Endothelial cell of umbilical vein (primary cell): ENCODE results near the gene CSF2. TPM values are rescaled to one million over a fixed set of nuclear protein-coding genes. Genes with fewer than 3 reads are reported as not detected.

Source experiments
- BruUV-seq: library from RNA; stranded (reverse); fragments of 400-500 nt; replicated peaks from 2 replicates; lab custom pipeline; 2021; lab: Mats Ljungman, UMichigan
- CTCF ChIA-PET: fragments of 300-600, 350-600 bp; sonication (Branson Sonifier 250); formaldehyde crosslinking; loops from one replicate; lab custom pipeline; 2021; ENCODE audit warnings: antibody characterized with exemption, inconsistent platforms; lab: Charles Lee
- POLR2A ChIA-PET: fragments of 300-600, 350-600 bp; sonication (Branson Sonifier 250); formaldehyde crosslinking; loops from one replicate; lab custom pipeline; 2021; ENCODE audit warnings: antibody characterized with exemption, inconsistent platforms; lab: Charles Lee
- DNase-seq: peaks from one replicate; pipeline ENCODE4 v3.0.0-alpha.2; 2011; ENCODE audit warnings: low read depth, low spot score
- FAIRE-seq: peaks from 2 replicates; lab custom pipeline; 2011; peaks lifted over from hg19 to GRCh38; lab: Jason Lieb, UNC
- H2AFZ ChIP-seq: 2 replicates; pipeline ENCODE4 v1.6.0; 2012; ENCODE audit warnings: low read depth, low read length, control low read depth, inconsistent platforms
- H3K27ac ChIP-seq: 2 replicates; pipeline ENCODE4 v1.5.1; 2011; ENCODE audit warnings: low read depth, mild to moderate bottlenecking, control low read depth, low read length, moderate library complexity; ENCODE audit not compliant: insufficient read depth
- H3K27me3 ChIP-seq, 2 experiments: 2 replicates each; pipeline versions ENCODE4 v1.6.0 to v1.6.1; 2011; ENCODE audit warnings: low read length in 2 of 2, mixed read lengths in 1 of 2; ENCODE audit not compliant: control insufficient read depth in 2 of 2, insufficient read depth in 2 of 2
- H3K36me3 ChIP-seq, 2 experiments: 2 replicates in 1 of 2; 3 replicates in 1 of 2; pipeline ENCODE4 v1.5.1; 2011; ENCODE audit warnings: low read length in 2 of 2, mild to moderate bottlenecking in 1 of 2, moderate library complexity in 1 of 2; ENCODE audit not compliant: control insufficient read depth in 2 of 2, insufficient read depth in 2 of 2; ENCODE audit errors: extremely low read depth in 1 of 2
- H3K4me1 ChIP-seq: 3 replicates; pipeline ENCODE4 v1.5.1; 2011; ENCODE audit warnings: mild to moderate bottlenecking, low read length; ENCODE audit not compliant: control insufficient read depth, insufficient read depth; ENCODE audit errors: extremely low read depth
- H3K4me2 ChIP-seq: 2 replicates; pipeline ENCODE4 v1.6.1; 2011; ENCODE audit warnings: low read length, control low read depth, mixed read lengths; ENCODE audit not compliant: insufficient read depth
- H3K4me3 ChIP-seq, 3 experiments: fragments of 200-600 bp in 1 of 3; sonication (generic), shearing (Covaris generic) in 1 of 3; replicated peaks in 1 of 3; 2 replicates each; pipeline ENCODE4 v1.5.1; 2011 to 2016; ENCODE audit warnings: control low read depth in 3 of 3, low read length in 3 of 3, mild to moderate bottlenecking in 2 of 3, inconsistent platforms in 1 of 3, low read depth in 1 of 3, moderate library complexity in 1 of 3; ENCODE audit not compliant: insufficient read depth in 1 of 3
- H3K79me2 ChIP-seq: 2 replicates; pipeline ENCODE4 v1.6.0; 2012; ENCODE audit warnings: low read length, inconsistent platforms; ENCODE audit not compliant: control insufficient read depth, insufficient read depth
- H3K9ac ChIP-seq: replicated peaks from 2 replicates; pipeline ENCODE3; 2011; ENCODE audit warnings: low read length, control low read depth; ENCODE audit not compliant: insufficient read depth; ENCODE audit errors: extremely low read depth
- H3K9me1 ChIP-seq: replicated peaks from 3 replicates; pipeline ENCODE4 v1.6.0; 2011; ENCODE audit warnings: mild to moderate bottlenecking, low read length; ENCODE audit not compliant: control insufficient read depth, insufficient read depth; ENCODE audit errors: extremely low read depth
- H3K9me3 ChIP-seq: replicated peaks from 2 replicates; pipeline ENCODE4 v1.5.1; 2012; ENCODE audit warnings: low read length, inconsistent platforms; ENCODE audit not compliant: control insufficient read depth, insufficient read depth
- H4K20me1 ChIP-seq: replicated peaks from 2 replicates; pipeline ENCODE3; 2011; ENCODE audit warnings: mild to moderate bottlenecking, low read length; ENCODE audit not compliant: control insufficient read depth, insufficient read depth; ENCODE audit errors: extremely low read depth
- EZH2 ChIP-seq: IDR thresholded peaks from 2 replicates; pipeline ENCODE4 v1.6.1; 2012; ENCODE audit warnings: borderline replicate concordance, low read depth, mild to moderate bottlenecking, moderate library complexity, low read length, inconsistent platforms; ENCODE audit not compliant: severe bottlenecking
- FOS ChIP-seq: IDR thresholded peaks from 2 replicates; pipeline ENCODE4 v1.6.1; 2011; ENCODE audit warnings: mild to moderate bottlenecking, low read length, moderate library complexity, borderline replicate concordance; ENCODE audit not compliant: insufficient read depth
- GATA2 ChIP-seq: IDR thresholded peaks from 2 replicates; pipeline ENCODE4 v1.7.0; 2011; ENCODE audit warnings: low read depth, mild to moderate bottlenecking, moderate library complexity, mixed read lengths, low read length; ENCODE audit not compliant: insufficient read length, insufficient read depth
- JUN ChIP-seq: IDR thresholded peaks from 2 replicates; pipeline ENCODE4 v1.6.1; 2011; ENCODE audit warnings: borderline replicate concordance, low read depth; ENCODE audit not compliant: insufficient read length, insufficient read depth
- MYC ChIP-seq: IDR thresholded peaks from one replicate; pipeline ENCODE4 v1.6.1; 2011; ENCODE audit warnings: mild to moderate bottlenecking, low read depth, low read length
- POLR2A ChIP-seq: IDR thresholded peaks from 2 replicates; pipeline ENCODE4 v1.6.1; 2012; ENCODE audit warnings: low read depth, mild to moderate bottlenecking, control low read depth, low read length
- POLR2AphosphoS5 ChIP-seq: IDR thresholded peaks from 2 replicates; pipeline ENCODE4 v1.6.1; 2012; ENCODE audit warnings: low read depth, mild to moderate bottlenecking, control low read depth, low read length, moderate library complexity; ENCODE audit not compliant: insufficient read depth
- dilution Hi-C: fragments of 300-500 bp; cut with MboI; formaldehyde crosslinking; loops from one replicate; pipeline ENCODE4 v1.15.0; 2019; ENCODE audit warnings: low sequenced_read_pairs; ENCODE audit not compliant: extremely low pct_ligation_motif_present
- intact Hi-C: fragments of 100-400 bp; cut with micrococcal nuclease; formaldehyde crosslinking; loops from one replicate; pipeline ENCODE4 v1.10.0; 2022
- polyA plus RNA-seq, 4 experiments: library from polyadenylated mRNA; depleted of rRNA in 3 of 4; stranded (reverse) in 3 of 4; unstranded in 1 of 4; fragments of >200 nt; gene quantifications; 2 replicates each; pipeline versions ENCODE4 v1.2.1 to v1.2.3, GENCODE V29; 2011 to 2012; ENCODE audit warnings: missing spikeins in 1 of 4
- total RNA-seq: library from RNA; stranded (reverse); gene quantifications from 2 replicates; pipeline ENCODE4 v1.2.3, GENCODE V29; 2021
- TF ChIP-seq, protein P1 (sequence below), 2 donors: IDR thresholded peaks; 1 replicate in 1 of 2; 2 replicates in 1 of 2; pipeline ENCODE4 v1.5.1; 2011; ENCODE audit warnings: low read length in 2 of 2, mild to moderate bottlenecking in 2 of 2, moderate library complexity in 2 of 2, control low read depth in 1 of 2, inconsistent platforms in 1 of 2, low read depth in 1 of 2; ENCODE audit not compliant: insufficient read depth in 1 of 2; ENCODE audit errors: extremely low read depth in 1 of 2
- TF ChIP-seq, protein P2 (sequence below): IDR thresholded peaks from 2 replicates; pipeline ENCODE4 v1.6.1; 2011; ENCODE audit not compliant: insufficient read depth, insufficient read length

CSF2 gene
- total and polyA plus RNA-seq, 2 donors (not counting 3 experiments of a cell fraction or from before 2014, with no cell fraction given), result not detected

DNA sequence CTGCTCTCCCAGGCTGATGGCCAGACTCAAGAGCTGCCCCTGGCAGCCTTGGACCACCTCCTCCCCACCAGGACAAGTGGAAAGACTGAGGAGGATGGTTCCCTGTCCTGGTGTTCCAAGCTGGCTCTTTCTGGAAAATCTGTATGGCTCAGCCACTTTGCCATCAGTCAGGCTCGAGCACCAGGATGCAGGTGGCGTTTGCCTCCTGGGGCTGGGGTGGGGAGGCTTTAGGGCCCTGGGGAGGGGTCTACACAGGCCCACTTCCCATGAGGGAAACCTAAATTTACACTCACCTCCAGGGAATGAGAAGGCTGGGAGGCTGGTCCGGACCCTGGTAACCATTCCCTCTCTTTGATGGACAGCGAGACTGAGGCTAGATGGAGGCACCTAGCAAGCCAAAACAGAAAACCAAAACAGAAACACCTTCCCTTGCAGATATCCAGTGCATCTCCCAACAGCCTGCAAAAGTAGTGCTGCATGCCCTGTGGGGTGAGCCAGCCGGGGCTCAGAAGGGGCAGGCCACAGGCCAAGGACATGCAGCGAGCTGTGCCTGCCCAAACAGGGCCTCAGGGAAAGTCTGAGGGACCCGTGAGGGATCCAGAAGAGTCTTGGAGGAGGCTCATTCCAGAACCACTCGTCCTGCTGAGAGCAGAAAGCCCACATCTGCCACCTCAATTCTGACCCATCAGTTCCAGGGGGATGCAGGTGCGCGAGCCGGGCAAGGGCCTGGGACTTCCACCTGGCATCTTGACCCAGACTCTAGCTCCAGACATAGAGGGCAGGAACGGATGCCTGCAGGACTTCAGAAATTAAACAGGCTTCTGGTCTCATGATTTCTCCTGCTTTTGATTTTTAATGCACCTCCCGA is 5.4 kb upstream of the CSF2 start:
- no TSS peak for BruUV-seq
- H3K4me3 ChIP-seq, result no peak overlapping the region
- no peak overlapping the region for H3K9ac ChIP-seq
- peaks cover 16% of the 10 kb centered on the region for H3K4me1 ChIP-seq
- no peaks in the 10 kb centered on the region for H3K27me3 ChIP-seq
- no peak overlapping the region for H3K4me2 ChIP-seq
- ChIA-PET POLR2A (no interaction called here), CTCF (interaction anchor here (1.8 to 3.7 kb wide), 2 partner anchors 66 kb away, joined by 6 to 32 read pairs; no protein-coding TSS in a partner anchor)
- H3K36me3 ChIP-seq, result no peaks in the 10 kb centered on the region
- no peaks in the 10 kb centered on the region for H3K9me3 ChIP-seq
- H3K9me1 ChIP-seq, result no peaks in the 10 kb centered on the region
- H4K20me1 ChIP-seq, result no peaks in the 10 kb centered on the region
- TF ChIP-seq GATA2 (no peak), FOS (no peak), POLR2AphosphoS5 (no peak), POLR2A (no peak), MYC (no peak), EZH2 (no peak), JUN (no peak)
- TF ChIP-seq, protein P1, sequence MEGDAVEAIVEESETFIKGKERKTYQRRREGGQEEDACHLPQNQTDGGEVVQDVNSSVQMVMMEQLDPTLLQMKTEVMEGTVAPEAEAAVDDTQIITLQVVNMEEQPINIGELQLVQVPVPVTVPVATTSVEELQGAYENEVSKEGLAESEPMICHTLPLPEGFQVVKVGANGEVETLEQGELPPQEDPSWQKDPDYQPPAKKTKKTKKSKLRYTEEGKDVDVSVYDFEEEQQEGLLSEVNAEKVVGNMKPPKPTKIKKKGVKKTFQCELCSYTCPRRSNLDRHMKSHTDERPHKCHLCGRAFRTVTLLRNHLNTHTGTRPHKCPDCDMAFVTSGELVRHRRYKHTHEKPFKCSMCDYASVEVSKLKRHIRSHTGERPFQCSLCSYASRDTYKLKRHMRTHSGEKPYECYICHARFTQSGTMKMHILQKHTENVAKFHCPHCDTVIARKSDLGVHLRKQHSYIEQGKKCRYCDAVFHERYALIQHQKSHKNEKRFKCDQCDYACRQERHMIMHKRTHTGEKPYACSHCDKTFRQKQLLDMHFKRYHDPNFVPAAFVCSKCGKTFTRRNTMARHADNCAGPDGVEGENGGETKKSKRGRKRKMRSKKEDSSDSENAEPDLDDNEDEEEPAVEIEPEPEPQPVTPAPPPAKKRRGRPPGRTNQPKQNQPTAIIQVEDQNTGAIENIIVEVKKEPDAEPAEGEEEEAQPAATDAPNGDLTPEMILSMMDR (IDR thresholded peaks at IDR 0.05; ENCODE audit: extremely low read depth in 1 of 2, insufficient read depth in 1 of 2, low read depth in 1 of 2, low read length in 2 of 2), result no peak
- TF ChIP-seq, protein P2, sequence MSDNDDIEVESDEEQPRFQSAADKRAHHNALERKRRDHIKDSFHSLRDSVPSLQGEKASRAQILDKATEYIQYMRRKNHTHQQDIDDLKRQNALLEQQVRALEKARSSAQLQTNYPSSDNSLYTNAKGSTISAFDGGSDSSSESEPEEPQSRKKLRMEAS, result no peak
- FAIRE-seq (no peak), DNase-seq (no peak)
- intact Hi-C loops (no loop called here), dilution Hi-C loops (no loop called here)
- no peaks in the 10 kb centered on the region for H3K79me2 ChIP-seq
- H2AFZ ChIP-seq, result no peak overlapping the region
- no peak overlapping the region for H3K27ac ChIP-seq
